T1000 (cell line): ENCODE data around the gene METTL16.
"Not testable (repeated sequence)": the region's sequence is repeated elsewhere in the genome, so short reads cannot be mapped to it uniquely, and the experiment has no call there.

Experiments
- DNase-seq: peaks from one replicate; lab custom pipeline; 2025; ENCODE audit warnings: mixed read lengths; lab: John Stamatoyannopoulos, UW

The METTL16 gene

GRCh38 chr17:2502871-2503580, 8.7 kb downstream of the METTL16 start:
- DNase-seq = no peak

- no peak for DNase-seq
Measured at GRCh38 chr17:2500446-2500845, 11.2 kb downstream of the METTL16 start.

GRCh38 chr17:2489286-2489685, 22.4 kb downstream of the METTL16 start:
- DNase-seq = not testable (repeated sequence)

GRCh38 chr17:2487306-2487705, 24.4 kb downstream of the METTL16 start:
- DNase-seq = no peak

GRCh38 chr17:2486709-2487108, 25.0 kb downstream of the METTL16 start:
- DNase-seq = not testable (repeated sequence)

GRCh38 chr17:2485970-2486369, 25.7 kb downstream of the METTL16 start:
- no peak for DNase-seq

GRCh38 chr17:2485543-2485942, 26.1 kb downstream of the METTL16 start:
- no peak for DNase-seq

GRCh38 chr17:2484876-2485275, 26.8 kb downstream of the METTL16 start:
- no peak for DNase-seq

GRCh38 chr17:2483084-2483483, 28.6 kb downstream of the METTL16 start:
- DNase-seq = no peak

- DNase-seq = no peak
Measured at GRCh38 chr17:2482218-2482617, 29.5 kb downstream of the METTL16 start.

GRCh38 chr17:2481760-2482159, 29.9 kb downstream of the METTL16 start:
- no peak for DNase-seq

- DNase-seq = no peak
Measured at GRCh38 chr17:2478458-2478857, 33.2 kb downstream of the METTL16 start.

- no peak for DNase-seq
Measured at GRCh38 chr17:2475056-2475455, 36.6 kb downstream of the METTL16 start.

- DNase-seq = no peak
Measured at GRCh38 chr17:2474371-2474770, 37.3 kb downstream of the METTL16 start.

- DNase-seq = no peak
Measured at GRCh38 chr17:2468270-2468669, 43.4 kb downstream of the METTL16 start.

GRCh38 chr17:2466931-2467330, 44.8 kb downstream of the METTL16 start:
- no peak for DNase-seq

- no peak for DNase-seq
Measured at GRCh38 chr17:2462481-2462880, 49.2 kb downstream of the METTL16 start.

GRCh38 chr17:2459917-2460271, 51.8 kb downstream of the METTL16 start:
- no peak for DNase-seq

- DNase-seq = no peak
Measured at GRCh38 chr17:2457913-2458312, 53.8 kb downstream of the METTL16 start.

GRCh38 chr17:2456475-2456874, 55.2 kb downstream of the METTL16 start:
- no peak for DNase-seq

- DNase-seq = no peak
Measured at GRCh38 chr17:2455956-2456355, 55.7 kb downstream of the METTL16 start.

- DNase-seq = no peak
Measured at GRCh38 chr17:2453866-2454265, 57.8 kb downstream of the METTL16 start.

GRCh38 chr17:2453325-2453724, 58.4 kb downstream of the METTL16 start:
- DNase-seq = no peak

- no peak for DNase-seq
Measured at GRCh38 chr17:2452216-2452750, 59.4 kb downstream of the METTL16 start.
